ENCODE data around the gene ITGA3. TPM values are rescaled to one million over a fixed set of nuclear protein-coding genes. Genes with fewer than 3 reads are reported as not detected.

ITGA3 gene
- polyA plus RNA-seq, 1 of the 3 experiments (the other 2 are of a cell fraction): 766 TPM

- POLR2A ChIA-PET: no interaction called here
Observed at GRCh38 chr17:50053654-50053960, 2.3 kb upstream of the ITGA3 start.

More at GRCh38 chr17:50053654-50053960, 2.3 kb upstream of the ITGA3 start:
- H3K9me3 ChIP-seq: no peaks in the 10 kb centered on the region
- H3K4me1 ChIP-seq (ENCODE audit: control insufficient read depth in 1 of 2, insufficient read depth in 2 of 2, low read depth in 1 of 2, low read length in 1 of 2): peaks cover 64 to 67% of the 10 kb centered on the region in 2 experiments
- H3K4me2 ChIP-seq: peak overlapping the region; percentile 96
- TF ChIP-seq EP300 (IDR thresholded peaks at IDR 0.05; ENCODE audit: borderline replicate concordance in 1 of 2, low read depth in 1 of 2, low read length in 1 of 2) (peak; percentile 60 to 69; a peak in 3 of 4 replicates), PBX3 (IDR thresholded peaks at IDR 0.05) (peak; percentile 95), TEAD4 (IDR thresholded peaks at IDR 0.05; ENCODE audit: borderline replicate concordance, insufficient read depth) (peak; percentile 62; the same call in 1 of the 2 replicates), REST (IDR thresholded peaks at IDR 0.05; ENCODE audit: low read depth, low read length) (no peak), POLR2AphosphoS5 (IDR thresholded peaks at IDR 0.05; ENCODE audit: low read depth, low read length) (peak; percentile 90), SMC3 (IDR thresholded peaks at IDR 0.05; ENCODE audit: low read depth, low read length) (no peak), MEF2A (IDR thresholded peaks at IDR 0.05; ENCODE audit: borderline replicate concordance, low read depth) (no peak), EZH2phosphoT487 (IDR thresholded peaks at IDR 0.05; ENCODE audit: borderline replicate concordance, low read depth) (no peak), GABPA (IDR thresholded peaks at IDR 0.05; ENCODE audit: low read depth) (no peak), RXRA (IDR thresholded peaks at IDR 0.05; ENCODE audit: borderline replicate concordance, low read depth) (0 out of 2 replicates have a peak, but pooled peaks have one; percentile 18), CHD2 (IDR thresholded peaks at IDR 0.05; ENCODE audit: low read length, partially characterized antibody) (no peak), FOSL2 (IDR thresholded peaks at IDR 0.05; ENCODE audit: borderline replicate concordance, low read depth) (0 out of 2 replicates have a peak, but pooled peaks have one; percentile 3), JUND (IDR thresholded peaks at IDR 0.05) (peak; percentile 62), YY1 (IDR thresholded peaks at IDR 0.05; ENCODE audit: low read depth) (no peak), USF1 (IDR thresholded peaks at IDR 0.05; ENCODE audit: borderline replicate concordance, low read depth) (no peak), TCF12 (IDR thresholded peaks at IDR 0.05) (peak; percentile 98), ELF1 (IDR thresholded peaks at IDR 0.05) (no peak), CTCF (IDR thresholded peaks at IDR 0.05) (no peak), SIN3A (IDR thresholded peaks at IDR 0.05; ENCODE audit: borderline replicate concordance, low read depth, low read length) (peak; percentile 72), MAX (IDR thresholded peaks at IDR 0.05; ENCODE audit: low read depth) (peak; percentile 10; the same call in 1 of the 2 replicates), NFIC (IDR thresholded peaks at IDR 0.05; ENCODE audit: borderline replicate concordance) (0 out of 2 replicates have a peak, but pooled peaks have one; percentile 8)
- H3F3A ChIP-seq (replicated peaks; ENCODE audit: insufficient read depth): peaks cover 80% of the 10 kb centered on the region
- H3K9ac ChIP-seq: peak overlapping the region; percentile 98
- H4K20me1 ChIP-seq (ENCODE audit: insufficient read depth): no peaks in the 10 kb centered on the region
- H3K9me2 ChIP-seq: no peaks in the 10 kb centered on the region
- no peaks in the 10 kb centered on the region for H3K27me3 ChIP-seq (ENCODE audit: insufficient read depth)
- peak overlapping the region; percentile 96 to 100 for H3K27ac ChIP-seq (ENCODE audit: low read depth in 2 of 2, low read length in 1 of 2)
- CTCF ChIA-PET: interaction anchor here (0.6 to 8.0 kb wide), 10 partner anchors 8 to 173 kb away, joined by 3 to 126 read pairs (median 4); partner anchors contain the start of gene SAMD14
- peak overlapping the region; percentile 4 to 10; a peak in 3 of 4 replicates for H3K4me3 ChIP-seq (ENCODE audit: low read depth in 2 of 2, low read length in 1 of 2)
- 2% methylated on average over 3 of the region's 3 CpGs for WGBS (ENCODE audit: low lambda C conversion rate)
- no peak for DNase-seq
- no peak overlapping the region for H2AFZ ChIP-seq (ENCODE audit: low read depth)
- peaks cover 74% of the 10 kb centered on the region for H3K79me2 ChIP-seq (ENCODE audit: insufficient read depth)
- peaks cover 0 to 24% of the 10 kb centered on the region in 2 experiments for H3K36me3 ChIP-seq (replicated peaks in 1 of 2; ENCODE audit: control insufficient read depth in 1 of 2, insufficient read depth in 2 of 2, low read length in 1 of 2)
